Activated naive CD4-positive, alpha-beta T cell treated with anti-CD3 and anti-CD28 coated beads, Interleukin-2, amount 50 U/mL, for 24 hours (primary cell): Measurements from ENCODE around the gene ABHD12B.
"Not testable (repeated sequence)": the region's sequence is repeated elsewhere in the genome, so short reads cannot be mapped to it uniquely, and the experiment has no call there.

Experiments used
- H3K27ac Mint-ChIP-seq: one replicate; pipeline ENCODE4 v1.8.0; 2021; ENCODE audit warnings: mild to moderate bottlenecking, mixed read lengths
- H3K27me3 Mint-ChIP-seq: one replicate; pipeline ENCODE4 v1.8.0; 2021; ENCODE audit warnings: mixed read lengths
- H3K36me3 Mint-ChIP-seq: one replicate; pipeline ENCODE4 v1.8.0; 2021; ENCODE audit warnings: mixed read lengths
- H3K4me1 Mint-ChIP-seq: one replicate; pipeline ENCODE4 v1.8.0; 2021; ENCODE audit warnings: mixed read lengths
- H3K4me3 Mint-ChIP-seq: one replicate; pipeline ENCODE4 v1.8.0; 2021; ENCODE audit warnings: mild to moderate bottlenecking, mixed read lengths
- H3K9me3 Mint-ChIP-seq: one replicate; pipeline ENCODE4 v1.8.0; 2021; ENCODE audit warnings: mixed read lengths

Gene ABHD12B

DNA sequence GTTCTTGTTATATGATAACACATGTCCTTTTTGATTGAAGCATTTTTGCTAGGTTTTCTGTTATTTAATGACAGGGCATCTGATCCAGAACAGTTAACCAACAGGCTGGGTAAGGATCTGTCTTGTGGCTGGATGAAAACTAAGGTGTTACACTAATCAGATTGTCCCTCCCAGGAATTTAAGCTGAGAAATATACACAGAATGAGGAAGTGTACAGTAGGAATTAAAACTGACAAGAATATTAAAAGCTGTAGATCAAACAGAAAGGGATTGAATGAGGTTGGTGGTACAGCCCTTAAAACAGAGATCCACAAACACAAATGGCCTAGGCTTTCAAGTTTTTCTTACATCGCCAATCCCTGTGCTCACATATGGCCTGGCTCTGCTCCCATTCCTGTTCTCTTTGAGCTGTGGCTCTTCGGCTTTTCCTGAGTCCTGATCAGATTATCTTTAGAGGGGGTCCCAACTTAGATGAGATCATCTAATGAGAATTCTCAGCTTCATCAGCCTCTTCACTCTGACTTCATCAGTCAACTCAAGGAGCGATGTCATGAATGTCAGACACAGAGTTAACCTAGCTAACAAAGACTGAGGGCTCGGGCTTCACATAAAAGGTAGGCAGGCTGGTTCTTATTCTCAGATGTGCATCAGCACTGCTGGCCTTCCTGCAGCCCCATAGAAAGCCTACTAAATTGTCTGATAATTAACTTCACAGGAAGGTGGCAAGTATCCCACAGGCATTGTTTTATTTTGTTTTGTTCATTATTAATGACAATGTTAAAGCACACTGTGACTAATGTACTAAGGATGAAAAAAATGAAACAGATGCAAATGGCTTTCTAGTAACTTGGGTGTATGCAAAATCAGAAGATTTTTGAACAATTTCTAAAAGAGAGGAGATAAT, 61.0 kb downstream of the ABHD12B start:
- Mint-ChIP-seq H3K27me3 (peaks cover 10% of the 10 kb centered on the region), H3K4me1 (no peaks in the 10 kb centered on the region), H3K9me3 (no peaks in the 10 kb centered on the region), H3K36me3 (no peaks in the 10 kb centered on the region), H3K4me3 (no peak overlapping the region), H3K27ac (no peak overlapping the region)

DNA sequence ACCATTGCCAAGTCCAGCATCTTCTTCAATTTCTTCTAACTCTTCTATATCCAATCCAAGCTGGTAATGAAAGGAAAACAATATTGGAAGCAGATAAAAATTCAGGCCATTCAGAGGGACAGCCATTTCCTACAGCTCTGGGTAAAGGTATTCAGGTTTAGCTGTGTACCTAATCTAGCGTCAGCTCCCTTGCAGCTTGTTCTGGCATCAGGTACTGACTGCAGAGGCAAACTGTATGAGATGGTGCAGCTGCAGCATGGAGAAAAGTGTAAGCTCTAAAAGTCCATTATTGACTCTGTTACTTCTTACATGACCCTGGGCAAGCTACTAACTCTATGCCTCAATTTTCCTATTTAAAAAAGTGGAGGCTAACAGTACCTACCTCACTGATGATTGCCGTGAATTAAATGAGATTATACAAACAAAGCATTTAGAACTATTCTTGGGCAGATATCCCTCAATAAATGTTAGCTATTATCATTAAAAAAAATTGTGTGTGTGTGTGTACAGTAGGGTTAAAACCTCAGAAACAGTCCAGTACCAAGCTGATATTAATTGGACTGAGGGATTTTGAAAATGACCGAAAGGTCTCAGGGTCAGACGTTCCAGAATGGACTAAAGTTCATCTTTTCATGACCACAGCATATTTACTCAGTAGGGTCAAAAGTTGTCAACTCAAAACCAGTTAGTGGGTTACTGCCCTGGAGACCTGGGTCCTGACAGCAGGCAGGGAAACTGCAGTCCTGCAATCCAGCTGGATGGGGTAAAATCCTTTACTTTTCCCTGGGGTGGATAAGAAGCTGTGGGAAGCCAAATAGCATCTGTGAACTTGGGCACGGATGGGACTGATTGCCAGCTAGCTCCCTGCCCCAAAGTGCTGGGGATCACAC, 63.5 kb downstream of the ABHD12B start:
- Mint-ChIP-seq H3K9me3 (no peaks in the 10 kb centered on the region), H3K36me3 (no peaks in the 10 kb centered on the region), H3K27ac (no peak overlapping the region), H3K27me3 (peaks cover 16% of the 10 kb centered on the region), H3K4me1 (no peaks in the 10 kb centered on the region), H3K4me3 (no peak overlapping the region)

DNA sequence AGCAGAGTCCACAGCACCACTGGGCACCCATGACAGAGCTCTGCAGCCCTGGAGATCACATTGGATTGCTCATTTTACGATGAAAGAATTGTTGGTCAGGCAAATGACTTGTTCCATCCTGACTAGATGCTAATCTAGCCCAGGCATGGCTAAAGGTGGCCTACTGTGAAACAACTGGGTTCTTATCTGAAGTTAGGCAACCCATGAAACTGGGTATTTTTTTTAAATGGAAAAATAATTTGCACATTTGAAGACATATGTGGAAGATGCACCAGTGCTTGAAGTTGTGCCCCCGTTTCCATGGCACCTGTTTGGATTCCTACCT, 64.1 kb downstream of the ABHD12B start:
- H3K27ac Mint-ChIP-seq, result no peak overlapping the region
- H3K27me3 Mint-ChIP-seq, result peaks cover 19% of the 10 kb centered on the region
- H3K4me3 Mint-ChIP-seq, result no peak overlapping the region
- H3K36me3 Mint-ChIP-seq, result no peaks in the 10 kb centered on the region
- no peaks in the 10 kb centered on the region for H3K4me1 Mint-ChIP-seq
- no peaks in the 10 kb centered on the region for H3K9me3 Mint-ChIP-seq

DNA sequence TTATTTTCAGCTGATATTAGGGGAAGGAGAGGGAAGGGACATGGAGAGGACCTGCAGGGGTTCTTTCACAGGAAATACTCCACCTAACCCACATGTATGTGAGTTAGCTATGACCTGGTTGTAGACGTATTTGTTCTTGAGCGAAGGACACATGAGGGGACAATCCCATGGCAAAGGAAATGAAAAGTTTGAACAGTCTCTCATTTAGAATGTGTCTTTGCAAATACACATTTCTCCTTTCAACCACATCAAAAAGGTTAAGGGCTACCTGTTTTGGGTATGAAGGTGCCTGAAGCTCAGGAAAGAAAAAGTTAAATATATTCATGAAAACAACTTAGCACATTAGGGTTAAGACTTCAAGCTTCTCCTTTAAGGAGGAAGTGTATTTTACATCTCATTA, 65.0 kb downstream of the ABHD12B start:
- no peaks in the 10 kb centered on the region for H3K36me3 Mint-ChIP-seq

DNA sequence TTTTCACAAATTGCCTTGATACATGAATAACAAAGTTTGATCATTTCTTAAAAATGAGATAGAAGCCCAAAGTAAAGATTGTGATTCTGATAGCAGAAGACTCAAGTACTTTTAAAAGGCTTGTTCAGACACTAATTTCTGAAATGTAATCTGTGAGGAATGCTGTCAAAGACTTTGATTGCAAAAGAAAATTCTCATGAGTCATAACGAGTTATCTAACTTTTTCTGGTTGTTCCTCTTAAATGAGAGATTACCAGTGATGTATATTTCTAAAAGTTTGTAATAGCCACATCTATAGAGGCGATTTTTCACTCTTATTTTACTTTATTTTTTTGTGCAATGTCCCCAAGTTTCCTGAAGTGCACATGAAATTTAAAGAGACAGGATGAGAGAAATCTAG, 65.5 kb downstream of the ABHD12B start:
- Mint-ChIP-seq H3K27me3 (peaks cover 24% of the 10 kb centered on the region), H3K4me1 (no peaks in the 10 kb centered on the region), H3K27ac (no peak overlapping the region), H3K36me3 (no peaks in the 10 kb centered on the region), H3K4me3 (no peak overlapping the region), H3K9me3 (no peaks in the 10 kb centered on the region)

More for the DNA sequence above, 65.0 kb downstream of the ABHD12B start:
- H3K27me3 Mint-ChIP-seq, result peaks cover 22% of the 10 kb centered on the region
- H3K4me1 Mint-ChIP-seq, result no peaks in the 10 kb centered on the region
- H3K9me3 Mint-ChIP-seq, result no peaks in the 10 kb centered on the region
- H3K4me3 Mint-ChIP-seq, result no peak overlapping the region
- no peak overlapping the region for H3K27ac Mint-ChIP-seq

DNA sequence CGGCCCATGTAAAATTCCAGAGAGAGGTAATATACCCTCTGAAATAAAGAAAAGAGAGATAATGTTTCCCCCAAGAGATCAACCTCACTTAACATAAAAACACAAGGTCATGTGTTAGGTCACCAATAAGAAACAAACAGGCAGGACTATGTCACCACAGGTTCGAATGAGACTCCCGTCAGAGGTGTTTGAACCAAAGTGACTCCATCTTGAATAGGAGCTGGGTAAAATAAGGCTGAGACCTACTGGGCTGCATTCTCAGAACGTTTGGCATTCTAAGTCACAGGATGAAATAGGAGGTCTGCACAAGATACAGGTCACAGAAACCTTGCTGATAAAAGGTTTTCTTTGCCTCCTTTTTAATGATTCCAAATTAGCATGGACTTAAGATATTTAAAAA, 65.9 kb downstream of the ABHD12B start:
- Mint-ChIP-seq H3K4me3 (no peak overlapping the region), H3K27ac (no peak overlapping the region), H3K36me3 (no peaks in the 10 kb centered on the region), H3K27me3 (peaks cover 22% of the 10 kb centered on the region), H3K4me1 (no peaks in the 10 kb centered on the region), H3K9me3 (no peaks in the 10 kb centered on the region)

DNA sequence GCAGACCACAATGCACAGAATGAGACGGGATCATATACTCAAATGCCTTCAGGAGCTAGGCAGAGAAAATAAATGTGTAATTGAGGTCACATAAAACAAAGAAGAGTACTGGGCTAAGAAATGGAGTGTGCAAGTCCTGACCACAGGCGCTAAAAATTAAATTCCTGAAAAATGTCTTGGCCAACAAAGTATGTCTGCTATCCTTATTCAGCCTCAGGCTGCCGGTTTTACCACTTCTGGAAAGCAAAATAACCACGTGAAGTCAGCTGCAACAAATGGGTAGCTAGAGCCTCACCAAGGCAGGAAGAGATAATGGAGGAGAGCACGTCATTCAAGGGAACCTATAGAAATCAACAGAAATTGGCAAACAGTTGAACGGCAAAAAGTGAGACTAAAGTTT, 69.3 kb downstream of the ABHD12B start:
- Mint-ChIP-seq H3K27me3 (peaks cover 34% of the 10 kb centered on the region), H3K4me1 (peaks cover 14% of the 10 kb centered on the region), H3K4me3 (no peak overlapping the region), H3K36me3 (peaks cover 2% of the 10 kb centered on the region), H3K9me3 (no peaks in the 10 kb centered on the region), H3K27ac (no peak overlapping the region)

DNA sequence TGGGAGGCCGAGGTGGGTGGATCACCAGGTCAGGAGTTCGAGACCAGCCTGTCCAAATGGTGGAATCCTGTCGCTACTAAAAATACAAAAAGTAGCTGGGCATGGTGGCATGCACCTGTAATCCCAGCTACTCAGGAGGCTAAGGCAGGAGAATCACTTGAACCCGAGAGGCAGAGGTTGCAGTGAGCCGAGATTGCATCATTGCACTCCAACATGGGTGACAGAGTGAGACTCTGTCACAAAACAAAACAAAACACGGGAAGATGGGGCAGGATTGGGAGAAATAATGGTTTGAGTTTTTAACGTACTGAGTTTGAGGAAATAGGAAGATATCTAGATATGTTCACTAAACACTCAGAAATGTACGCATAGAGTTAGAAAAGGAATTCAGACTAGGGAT, 69.8 kb downstream of the ABHD12B start:
- H3K9me3 Mint-ChIP-seq, H3K36me3 Mint-ChIP-seq, H3K27ac Mint-ChIP-seq, H3K4me3 Mint-ChIP-seq: not testable (repeated sequence)
- peaks cover 14% of the 10 kb centered on the region for H3K4me1 Mint-ChIP-seq
- H3K27me3 Mint-ChIP-seq, result peaks cover 34% of the 10 kb centered on the region

DNA sequence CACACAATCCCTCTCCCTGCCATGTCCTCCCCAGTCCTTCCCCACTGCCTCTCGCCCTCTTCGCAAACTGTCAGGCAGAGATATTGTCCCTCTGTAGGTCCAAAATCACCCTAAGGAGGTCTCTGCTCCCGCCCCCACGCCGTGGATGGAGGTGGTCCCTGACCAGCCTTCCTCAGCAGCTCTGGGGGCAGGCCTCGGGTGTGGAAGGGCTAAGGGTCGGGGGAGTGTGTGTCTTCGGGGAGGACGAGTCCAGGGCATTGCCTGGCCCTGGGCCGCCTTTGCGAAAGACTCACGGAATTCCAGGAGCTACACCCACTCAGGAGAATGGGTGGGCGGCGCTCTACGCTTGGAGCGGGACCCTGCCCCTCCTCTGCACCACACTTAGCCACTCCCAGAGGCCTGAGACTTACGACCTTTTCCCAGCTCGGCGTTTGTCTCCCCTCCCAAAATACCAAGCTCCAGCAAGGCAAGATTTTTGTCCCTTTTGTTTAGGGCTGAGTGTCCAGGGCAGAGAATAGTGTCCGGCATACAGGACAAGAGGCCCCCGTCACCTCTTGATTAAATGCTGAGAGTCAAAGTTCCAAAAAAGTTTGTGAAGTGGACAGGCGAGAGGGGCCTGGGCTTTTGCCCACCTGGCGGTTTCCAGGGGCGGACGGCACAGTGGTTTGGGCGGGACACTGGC, 71.5 kb downstream of the ABHD12B start:
- H3K27ac Mint-ChIP-seq, result no peak overlapping the region
- no peaks in the 10 kb centered on the region for H3K9me3 Mint-ChIP-seq
- H3K4me3 Mint-ChIP-seq, result peak overlapping the region; percentile 77
- H3K36me3 Mint-ChIP-seq, result peaks cover 2% of the 10 kb centered on the region
- H3K27me3 Mint-ChIP-seq, result peaks cover 31% of the 10 kb centered on the region
- H3K4me1 Mint-ChIP-seq, result peaks cover 14% of the 10 kb centered on the region

DNA sequence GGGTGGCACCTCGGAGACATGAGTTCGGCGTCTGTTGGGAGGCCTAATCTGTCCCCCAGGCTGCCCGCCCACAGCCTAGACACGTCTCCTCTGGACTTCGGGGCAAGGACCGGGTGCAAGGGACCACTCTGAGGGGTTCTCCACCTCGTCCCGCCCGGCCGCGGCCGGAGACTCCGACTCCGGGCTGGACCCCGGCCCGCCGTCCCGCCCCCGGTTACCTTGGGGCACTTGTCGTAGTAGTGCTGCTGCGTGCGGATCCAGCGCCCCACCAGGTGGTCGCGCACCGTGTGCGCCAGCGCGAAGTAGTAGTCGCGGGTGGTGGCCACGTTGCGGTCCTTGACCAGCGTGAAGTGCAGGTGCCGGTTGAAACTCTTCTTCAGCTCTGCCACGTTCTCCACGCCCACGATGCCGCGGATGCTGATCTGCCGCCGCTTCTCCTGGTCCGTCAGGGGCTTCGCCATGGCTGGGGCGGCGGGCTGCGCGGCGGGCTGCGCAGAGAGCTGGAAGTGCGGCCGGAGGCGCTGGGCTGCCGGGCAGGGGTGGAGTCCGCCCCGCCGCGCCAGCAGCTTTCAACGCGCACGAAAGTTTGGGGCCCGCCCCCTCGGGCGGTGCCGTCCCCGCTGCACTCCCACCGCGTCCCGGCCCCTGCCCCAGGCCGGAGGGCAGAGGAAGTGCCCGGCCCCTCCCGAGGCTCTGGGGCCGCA, 72.2 kb downstream of the ABHD12B start, which contains the start of gene PYGL:
Gene PYGL, minus strand, starts transcription at position 541 of the 704 bp plus-strand sequence. Its CDS starts 80 bp downstream, at position 461.
- peaks cover 14% of the 10 kb centered on the region for H3K4me1 Mint-ChIP-seq

DNA sequence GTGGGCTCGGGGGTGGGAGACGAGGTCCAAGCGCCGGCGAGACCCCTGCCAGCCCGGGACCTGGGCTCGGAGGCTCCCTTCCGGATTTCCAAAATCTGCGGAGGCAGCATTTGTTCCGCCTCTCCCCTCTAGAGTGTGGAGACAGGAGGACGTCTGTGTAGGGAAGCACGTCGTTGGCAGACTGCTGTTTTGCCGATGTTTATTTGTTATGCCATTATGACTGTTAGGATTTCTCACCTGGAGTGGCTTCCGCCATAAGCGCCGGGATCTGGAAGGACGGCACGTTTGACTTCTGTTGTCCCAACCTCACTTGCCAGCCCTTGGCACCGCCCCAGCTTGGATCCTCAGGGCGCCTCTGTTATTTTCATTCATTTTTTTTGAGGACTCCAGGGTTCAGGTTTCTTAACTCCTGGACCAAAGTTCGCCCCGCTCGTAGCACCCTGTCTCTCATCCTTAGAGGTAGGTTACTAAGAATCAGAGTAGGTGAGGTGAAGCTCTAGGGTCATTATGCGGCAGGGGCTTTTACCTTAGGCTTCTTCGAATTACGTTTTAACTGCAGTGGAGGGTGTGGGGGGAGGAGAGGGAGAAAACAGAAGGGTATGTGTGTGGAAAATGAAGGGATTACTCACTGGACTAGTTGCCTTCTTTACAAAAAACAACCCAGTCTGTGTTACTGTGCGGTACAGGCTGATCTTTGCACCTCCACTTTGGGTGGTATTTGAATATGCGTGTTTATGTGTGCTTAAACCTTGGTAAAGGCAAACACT, 73.0 kb downstream of the ABHD12B start:
- peaks cover 2% of the 10 kb centered on the region for H3K36me3 Mint-ChIP-seq
- H3K4me1 Mint-ChIP-seq, result peaks cover 14% of the 10 kb centered on the region
- peak overlapping the region; percentile 91 for H3K4me3 Mint-ChIP-seq
- H3K27me3 Mint-ChIP-seq, result peaks cover 26% of the 10 kb centered on the region
- H3K27ac Mint-ChIP-seq, result no peak overlapping the region
- H3K9me3 Mint-ChIP-seq, result no peaks in the 10 kb centered on the region

More for the DNA sequence above, 72.2 kb downstream of the ABHD12B start, which contains the start of gene PYGL:
- H3K9me3 Mint-ChIP-seq, result no peaks in the 10 kb centered on the region
- peak within 1 kb of the TSS; percentile 91 for H3K4me3 Mint-ChIP-seq
- peaks cover 2% of the 10 kb centered on the region for H3K36me3 Mint-ChIP-seq
- peaks cover 28% of the 10 kb centered on the region for H3K27me3 Mint-ChIP-seq
- H3K27ac Mint-ChIP-seq, result no peak within 1 kb of the TSS

DNA sequence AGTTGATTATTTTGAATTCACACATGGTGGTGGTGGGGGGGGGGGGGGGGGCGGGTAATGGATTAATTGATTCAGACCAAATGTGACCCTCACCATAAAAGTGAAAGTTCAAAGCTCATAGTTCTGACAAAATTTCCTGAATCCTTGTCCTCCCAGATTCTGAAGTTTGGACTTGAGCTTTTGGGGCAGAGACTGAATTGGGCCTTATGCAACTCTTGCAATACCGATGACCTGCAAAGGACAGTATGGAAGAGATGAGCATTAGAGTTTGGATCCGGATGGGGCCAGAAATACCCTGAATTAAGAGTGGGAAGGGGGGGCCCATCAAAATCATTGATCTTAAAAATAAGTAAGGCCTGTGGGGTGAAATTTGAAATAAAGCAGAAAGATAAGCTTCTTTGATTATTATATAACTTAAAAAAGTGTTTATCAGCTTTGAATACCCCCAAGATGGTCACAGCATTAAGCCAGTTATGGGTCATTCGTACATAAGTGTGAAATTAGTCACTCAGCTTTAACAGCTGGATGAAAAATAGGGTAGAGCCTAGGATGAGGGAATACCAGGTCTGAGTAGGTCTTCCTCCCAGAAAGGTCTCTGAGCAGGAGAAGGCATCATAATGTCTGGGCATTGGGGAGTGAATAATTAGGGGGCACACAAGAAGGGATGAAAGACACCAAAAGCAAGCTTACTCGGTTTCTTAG, 74.5 kb downstream of the ABHD12B start:
- Mint-ChIP-seq H3K27me3 (peaks cover 19% of the 10 kb centered on the region), H3K9me3 (no peaks in the 10 kb centered on the region), H3K36me3 (peaks cover 2% of the 10 kb centered on the region), H3K27ac (no peak overlapping the region), H3K4me3 (no peak overlapping the region), H3K4me1 (peaks cover 14% of the 10 kb centered on the region)

DNA sequence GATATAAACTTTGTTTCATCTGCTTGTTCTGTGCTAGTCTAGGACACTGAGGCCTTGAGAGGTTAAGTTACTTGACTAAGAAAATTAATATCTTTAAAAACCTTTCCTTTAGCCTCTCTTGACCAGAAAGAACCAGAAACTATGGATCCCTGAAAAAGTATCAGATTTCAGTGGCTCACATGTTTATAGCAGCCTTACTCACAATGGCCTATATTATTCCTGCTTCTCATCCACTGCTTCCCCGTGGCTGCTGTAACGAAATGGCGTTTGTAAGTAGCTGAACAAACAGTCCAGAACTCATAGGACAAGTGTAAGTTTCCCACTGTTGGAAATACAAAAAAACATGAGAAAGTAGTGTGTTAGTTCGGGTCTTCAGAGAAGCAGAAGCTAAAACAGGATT, 75.6 kb downstream of the ABHD12B start:
- H3K36me3 Mint-ChIP-seq, result peaks cover 2% of the 10 kb centered on the region

DNA sequence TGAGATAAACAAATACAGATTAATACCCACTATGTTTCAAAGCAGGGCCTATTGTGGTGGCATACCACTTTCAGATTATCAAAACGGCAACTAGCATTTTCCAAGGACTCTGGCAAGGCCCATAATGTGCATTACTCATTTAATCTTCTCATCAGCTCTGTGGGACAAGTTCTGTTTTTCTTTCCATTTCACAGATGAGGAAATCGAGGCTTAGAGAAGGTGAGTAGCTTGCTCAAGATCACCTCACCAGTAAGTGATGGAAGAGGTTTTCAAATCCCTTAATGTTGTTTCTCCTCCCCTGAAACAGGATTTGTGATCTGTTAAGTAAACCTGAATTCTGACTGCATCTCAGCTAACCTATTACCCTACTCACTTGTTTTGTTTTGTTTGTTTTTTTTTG, 76.4 kb downstream of the ABHD12B start:
- Mint-ChIP-seq H3K4me3 (no peak overlapping the region), H3K36me3 (peaks cover 2% of the 10 kb centered on the region), H3K27ac (no peak overlapping the region), H3K9me3 (no peaks in the 10 kb centered on the region), H3K4me1 (peaks cover 12% of the 10 kb centered on the region), H3K27me3 (peaks cover 10% of the 10 kb centered on the region)

More for the DNA sequence above, 75.6 kb downstream of the ABHD12B start:
- Mint-ChIP-seq H3K4me3 (no peak overlapping the region), H3K27me3 (peaks cover 13% of the 10 kb centered on the region), H3K27ac (no peak overlapping the region), H3K9me3 (no peaks in the 10 kb centered on the region), H3K4me1 (peaks cover 14% of the 10 kb centered on the region)
